CD14-positive monocyte (primary cell): ENCODE measurements around the gene CABCOCO1. TPM values are rescaled to one million over a fixed set of nuclear protein-coding genes. Genes with fewer than 3 reads are reported as not detected.

Source experiments
- DNase-seq, 3 donors: peaks; one replicate each; pipeline ENCODE4 v3.0.0-alpha.2; 2011 to 2022
- H2AFZ ChIP-seq: 2 replicates; pipeline ENCODE4 v1.6.0; 2012; ENCODE audit warnings: mild to moderate bottlenecking, low read depth, low read length, inconsistent platforms; ENCODE audit not compliant: insufficient read depth, poor library complexity, severe bottlenecking
- H3K27ac ChIP-seq, 2 donors: 1 replicate in 1 of 2; 2 replicates in 1 of 2; pipeline ENCODE4 v1.5.1; 2012 to 2013; ENCODE audit warnings: low read length in 2 of 2, control low read depth in 1 of 2, inconsistent platforms in 1 of 2, low read depth in 1 of 2, mild to moderate bottlenecking in 1 of 2
- H3K27me3 ChIP-seq, 2 donors: one replicate each; pipeline versions ENCODE4 v1.6.0 to v1.6.1; 2011 to 2013; ENCODE audit warnings: low read length in 2 of 2; ENCODE audit not compliant: control insufficient read depth in 2 of 2, insufficient read depth in 2 of 2
- H3K36me3 ChIP-seq, 2 donors: replicated peaks in 1 of 2; 1 replicate in 1 of 2; 2 replicates in 1 of 2; pipeline versions ENCODE4 v1.5.1 to v1.6.1; 2012 to 2013; ENCODE audit warnings: low read length in 2 of 2, control low read depth in 1 of 2, inconsistent platforms in 1 of 2, mild to moderate bottlenecking in 1 of 2; ENCODE audit not compliant: insufficient read depth in 2 of 2, control insufficient read depth in 1 of 2
- H3K4me1 ChIP-seq, 2 donors: 1 replicate in 1 of 2; 2 replicates in 1 of 2; pipeline versions ENCODE4 v1.5.1 to v1.6.1; 2012 to 2013; ENCODE audit warnings: low read length in 2 of 2, control low read depth in 1 of 2, inconsistent platforms in 1 of 2, mild to moderate bottlenecking in 1 of 2, moderate library complexity in 1 of 2; ENCODE audit not compliant: insufficient read depth in 2 of 2, control insufficient read depth in 1 of 2
- H3K4me2 ChIP-seq: replicated peaks from 2 replicates; pipeline ENCODE3; 2012; ENCODE audit warnings: low read length, moderate library complexity, mild to moderate bottlenecking; ENCODE audit not compliant: poor library complexity, severe bottlenecking; ENCODE audit errors: extremely low read depth
- H3K4me3 ChIP-seq, 3 experiments: fragments of 200-600 bp in 1 of 3; sonication (generic) in 1 of 3; replicated peaks in 1 of 3; 1 replicate in 2 of 3; 2 replicates in 1 of 3; pipeline ENCODE4 v1.5.1; 2011 to 2013; ENCODE audit warnings: low read length in 3 of 3, mild to moderate bottlenecking in 3 of 3, control low read depth in 2 of 3, low read depth in 2 of 3, inconsistent platforms in 1 of 3, moderate library complexity in 1 of 3
- H3K79me2 ChIP-seq: 2 replicates; pipeline ENCODE4 v1.6.0; 2012; ENCODE audit warnings: mild to moderate bottlenecking, control low read depth, inconsistent platforms, low read length, moderate library complexity; ENCODE audit not compliant: insufficient read depth
- H3K9ac ChIP-seq: 2 replicates; pipeline ENCODE4 v1.6.0; 2017; ENCODE audit warnings: low read length, mild to moderate bottlenecking; ENCODE audit not compliant: insufficient read depth, poor library complexity, severe bottlenecking
- H3K9me3 ChIP-seq, 2 donors: replicated peaks in 1 of 2; 1 replicate in 1 of 2; 2 replicates in 1 of 2; pipeline versions ENCODE4 v1.5.1 to v1.6.1; 2012 to 2013; ENCODE audit warnings: low read length in 2 of 2, control low read depth in 1 of 2; ENCODE audit not compliant: control insufficient read depth in 1 of 2, insufficient read depth in 1 of 2
- H4K20me1 ChIP-seq: 2 replicates; pipeline ENCODE4 v1.6.0; 2012; ENCODE audit warnings: mild to moderate bottlenecking, low read length, control low read depth, moderate library complexity; ENCODE audit not compliant: insufficient read depth
- H3K27ac Mint-ChIP-seq, 7 donors: one replicate each; pipeline ENCODE4 v1.8.0; 2020; ENCODE audit warnings: mild to moderate bottlenecking in 7 of 7, mixed read lengths in 7 of 7, moderate library complexity in 6 of 7, inconsistent platforms in 2 of 7
- H3K27me3 Mint-ChIP-seq, 3 donors: one replicate each; pipeline ENCODE4 v1.8.0; 2021 to 2022; ENCODE audit warnings: low read depth in 3 of 3, mild to moderate bottlenecking in 3 of 3, mixed read lengths in 3 of 3, moderate library complexity in 3 of 3, inconsistent platforms in 1 of 3
- H3K36me3 Mint-ChIP-seq, 2 donors: one replicate each; pipeline ENCODE4 v1.8.0; 2020; ENCODE audit warnings: mixed read lengths in 2 of 2, inconsistent platforms in 1 of 2, mild to moderate bottlenecking in 1 of 2
- H3K4me1 Mint-ChIP-seq: one replicate; pipeline ENCODE4 v1.8.0; 2020; ENCODE audit warnings: mild to moderate bottlenecking, mixed read lengths
- H3K4me3 Mint-ChIP-seq, 2 donors: one replicate each; pipeline ENCODE4 v1.8.0; 2020; ENCODE audit warnings: mild to moderate bottlenecking in 2 of 2, mixed read lengths in 2 of 2, moderate library complexity in 1 of 2
- H3K9me3 Mint-ChIP-seq, 7 donors: one replicate each; pipeline ENCODE4 v1.8.0; 2020 to 2022; ENCODE audit warnings: mixed read lengths in 7 of 7, mild to moderate bottlenecking in 6 of 7, moderate library complexity in 6 of 7, inconsistent platforms in 2 of 7
- WGBS: methylation state at CpG from one replicate; pipeline ENCODE4 v1.1.5; 2013; ENCODE audit warnings: missing lambda C conversion rate; ENCODE audit not compliant: insufficient coverage; 5-methylcytosine and 5-hydroxymethylcytosine counted together
- intact Hi-C, 2 donors: fragments of 100-400 bp; cut with micrococcal nuclease; formaldehyde crosslinking; loops; one replicate each; pipeline versions ENCODE4 v1.15.0 to v1.15.1; 2023
- polyA plus RNA-seq, 3 donors: library from polyadenylated mRNA; depleted of rRNA in 1 of 3; unstranded in 2 of 3; stranded (reverse) in 1 of 3; fragments of 300-500 nt in 2 of 3; fragments of >200 nt in 1 of 3; fragmentation: Illumina TruSeq in 2 of 3; gene quantifications; 1 replicate in 2 of 3; 2 replicates in 1 of 3; pipeline ENCODE4 v1.2.3, GENCODE V29; 2012 to 2021
- TF ChIP-seq, protein P1 (sequence below): fragments of 200-600 bp; IDR thresholded peaks from one replicate; pipeline ENCODE4 v1.8.0; 2022; ENCODE audit warnings: antibody characterized with exemption, mild to moderate bottlenecking

Gene CABCOCO1
- polyA plus RNA-seq, 3 donors = not detected

GRCh38 chr10:61774031-61774430, 111.3 kb downstream of the CABCOCO1 start:
- Mint-ChIP-seq H3K4me3 (no peak overlapping the region), H3K27me3 (peaks cover 0 to 2% (median 0%) of the 10 kb centered on the region in 3 donors), H3K9me3 (peaks cover 0 to 4% (median 2%) of the 10 kb centered on the region in 7 donors), H3K36me3 (no peaks in the 10 kb centered on the region), H3K4me1 (no peaks in the 10 kb centered on the region), H3K27ac (no peak overlapping the region)
- TF ChIP-seq, protein P1, sequence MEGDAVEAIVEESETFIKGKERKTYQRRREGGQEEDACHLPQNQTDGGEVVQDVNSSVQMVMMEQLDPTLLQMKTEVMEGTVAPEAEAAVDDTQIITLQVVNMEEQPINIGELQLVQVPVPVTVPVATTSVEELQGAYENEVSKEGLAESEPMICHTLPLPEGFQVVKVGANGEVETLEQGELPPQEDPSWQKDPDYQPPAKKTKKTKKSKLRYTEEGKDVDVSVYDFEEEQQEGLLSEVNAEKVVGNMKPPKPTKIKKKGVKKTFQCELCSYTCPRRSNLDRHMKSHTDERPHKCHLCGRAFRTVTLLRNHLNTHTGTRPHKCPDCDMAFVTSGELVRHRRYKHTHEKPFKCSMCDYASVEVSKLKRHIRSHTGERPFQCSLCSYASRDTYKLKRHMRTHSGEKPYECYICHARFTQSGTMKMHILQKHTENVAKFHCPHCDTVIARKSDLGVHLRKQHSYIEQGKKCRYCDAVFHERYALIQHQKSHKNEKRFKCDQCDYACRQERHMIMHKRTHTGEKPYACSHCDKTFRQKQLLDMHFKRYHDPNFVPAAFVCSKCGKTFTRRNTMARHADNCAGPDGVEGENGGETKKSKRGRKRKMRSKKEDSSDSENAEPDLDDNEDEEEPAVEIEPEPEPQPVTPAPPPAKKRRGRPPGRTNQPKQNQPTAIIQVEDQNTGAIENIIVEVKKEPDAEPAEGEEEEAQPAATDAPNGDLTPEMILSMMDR = no peak
- H3K36me3 ChIP-seq = no peaks in the 10 kb centered on the region
- H3K79me2 ChIP-seq = no peaks in the 10 kb centered on the region
- DNase-seq = no peak
- intact Hi-C loops = no loop called here
- H3K27me3 ChIP-seq = no peaks in the 10 kb centered on the region
- no CpG with 5 or more reads among the region's 3 CpGs for WGBS
- no peak overlapping the region for H3K9ac ChIP-seq
- H3K27ac ChIP-seq = no peak overlapping the region
- H2AFZ ChIP-seq = no peak overlapping the region
- H3K4me1 ChIP-seq = no peaks in the 10 kb centered on the region
- no peaks in the 10 kb centered on the region for H4K20me1 ChIP-seq
- H3K4me3 ChIP-seq = no peak overlapping the region
- no peak overlapping the region for H3K4me2 ChIP-seq
- H3K9me3 ChIP-seq = no peaks in the 10 kb centered on the region

- WGBS = 42% methylated on average over 2 of the region's 2 CpGs
- TF ChIP-seq, protein P1 = no peak
- Mint-ChIP-seq H3K27me3 (no peaks in the 10 kb centered on the region), H3K9me3 (peaks cover 0 to 3% (median 0%) of the 10 kb centered on the region in 7 donors), H3K4me3 (no peak overlapping the region), H3K4me1 (peaks cover under 1% of the 10 kb centered on the region), H3K27ac (no peak overlapping the region), H3K36me3 (no peaks in the 10 kb centered on the region)
- Histone ChIP-seq H2AFZ (no peak overlapping the region), H3K4me2 (no peak overlapping the region), H3K27me3 (no peaks in the 10 kb centered on the region), H3K79me2 (no peaks in the 10 kb centered on the region), H3K4me3 (no peak overlapping the region), H3K9me3 (no peaks in the 10 kb centered on the region), H3K4me1 (no peaks in the 10 kb centered on the region), H4K20me1 (no peaks in the 10 kb centered on the region), H3K27ac (no peak overlapping the region), H3K36me3 (no peaks in the 10 kb centered on the region), H3K9ac (no peak overlapping the region)
- no peak for DNase-seq
- intact Hi-C loops = no loop called here
Measured at GRCh38 chr10:61775111-61775510, 112.4 kb downstream of the CABCOCO1 start.
